ENCODE measurements around the gene FRAS1. TPM values are rescaled to one million over a fixed set of nuclear protein-coding genes. Genes with fewer than 3 reads are reported as not detected.

FRAS1 gene
- total RNA-seq, 2 donors from 2014 or later, result 2.1 to 4.0 TPM

- H3K27me3 ChIP-seq, result no peaks in the 10 kb centered on the region
- peak overlapping the region; percentile 64 for H3K27ac ChIP-seq
- intact Hi-C loops (cut with DNase I), result no loop called here
- peak overlapping the region in 1 of 2 donors; percentile 73 for H3K9ac ChIP-seq (ENCODE audit: low read depth in 2 of 2, low read length in 2 of 2)
- peak; percentile 42 for DNase-seq
- no peak for TF ChIP-seq CTCF (IDR thresholded peaks at IDR 0.05)
- peak overlapping the region; percentile 52 for H3K4me3 ChIP-seq
- no peaks in the 10 kb centered on the region for H3K4me1 ChIP-seq
- H3K36me3 ChIP-seq, result no peaks in the 10 kb centered on the region
- H3K9me3 ChIP-seq, result no peaks in the 10 kb centered on the region
Observed at GRCh38 chr4:78552389-78553042, 495.4 kb downstream of the FRAS1 start.

GRCh38 chr4:78553043-78553396, 495.9 kb downstream of the FRAS1 start:
- H3K27ac ChIP-seq, result no peak overlapping the region
- no peaks in the 10 kb centered on the region for H3K4me1 ChIP-seq
- H3K4me3 ChIP-seq, result no peak overlapping the region
- no peaks in the 10 kb centered on the region for H3K27me3 ChIP-seq
- TF ChIP-seq CTCF (IDR thresholded peaks at IDR 0.05), result no peak
- H3K36me3 ChIP-seq, result no peaks in the 10 kb centered on the region
- DNase-seq, result no peak
- H3K9ac ChIP-seq (ENCODE audit: low read depth in 2 of 2, low read length in 2 of 2), result no peak overlapping the region
- intact Hi-C loops (cut with DNase I), result no loop called here
- no peaks in the 10 kb centered on the region for H3K9me3 ChIP-seq

DNA sequence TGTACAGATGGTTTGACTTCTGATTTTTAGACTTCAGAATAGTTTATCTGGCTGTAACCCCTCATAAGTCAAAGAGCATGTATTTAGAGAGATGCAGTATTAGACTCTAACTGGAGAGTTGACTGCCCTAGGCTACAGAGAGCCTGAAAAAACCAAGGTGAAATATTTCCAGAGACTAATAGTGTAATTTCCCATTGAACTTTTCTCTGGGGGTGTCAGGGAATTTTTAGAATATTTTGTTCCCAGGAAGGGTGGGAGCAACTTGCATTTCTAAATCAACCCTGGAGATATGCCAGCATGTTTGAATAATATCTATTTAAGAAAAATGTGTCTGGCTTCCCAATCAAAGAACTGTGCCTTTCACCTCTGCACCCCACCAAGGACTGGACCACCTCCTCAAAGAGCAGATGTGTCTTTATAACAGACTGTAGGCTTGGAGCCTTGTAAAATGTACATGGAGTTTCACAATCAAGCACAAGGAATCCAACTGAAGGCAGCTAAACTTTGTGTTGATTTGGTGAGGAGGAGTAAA, 496.5 kb downstream of the FRAS1 start:
- Histone ChIP-seq H3K27me3 (no peaks in the 10 kb centered on the region), H3K36me3 (no peaks in the 10 kb centered on the region), H3K9me3 (no peaks in the 10 kb centered on the region), H3K4me1 (no peaks in the 10 kb centered on the region), H3K9ac (ENCODE audit: low read depth in 2 of 2, low read length in 2 of 2) (no peak overlapping the region), H3K27ac (no peak overlapping the region), H3K4me3 (no peak overlapping the region)
- intact Hi-C loops (cut with DNase I), result no loop called here
- no peak for TF ChIP-seq CTCF (IDR thresholded peaks at IDR 0.05)
- DNase-seq, result no peak

DNA sequence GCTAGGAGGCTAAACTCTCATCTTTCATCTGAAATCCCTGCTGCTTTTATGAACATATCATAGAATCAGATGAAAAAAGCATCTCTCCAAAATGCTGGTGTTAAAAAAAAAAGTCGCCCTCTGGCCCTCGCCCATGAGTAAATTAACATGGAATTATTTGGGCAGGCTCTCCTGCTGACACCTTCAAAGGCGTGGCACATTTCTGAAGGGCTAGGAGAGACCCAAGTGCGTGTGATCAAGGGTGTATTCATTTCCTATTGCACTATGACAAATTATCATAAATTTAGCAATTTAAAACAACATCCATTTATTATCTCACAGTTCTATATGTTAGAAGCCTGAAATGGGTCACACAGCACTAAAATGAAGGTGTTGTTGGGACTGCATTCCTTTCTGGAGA, 499.5 kb downstream of the FRAS1 start:
- TF ChIP-seq CTCF (IDR thresholded peaks at IDR 0.05), result no peak
- H3K36me3 ChIP-seq, result no peaks in the 10 kb centered on the region
- H3K4me3 ChIP-seq, result no peak overlapping the region
- intact Hi-C loops (cut with DNase I), result no loop called here
- no peaks in the 10 kb centered on the region for H3K9me3 ChIP-seq
- no peaks in the 10 kb centered on the region for H3K27me3 ChIP-seq
- DNase-seq, result no peak
- H3K4me1 ChIP-seq, result no peaks in the 10 kb centered on the region
- H3K27ac ChIP-seq, result no peak overlapping the region
- no peak overlapping the region for H3K9ac ChIP-seq (ENCODE audit: low read depth in 2 of 2, low read length in 2 of 2)

- no peak overlapping the region for H3K9ac ChIP-seq (ENCODE audit: low read depth in 2 of 2, low read length in 2 of 2)
- intact Hi-C loops (cut with DNase I), result no loop called here
Observed at GRCh38 chr4:78557841-78558240, 500.7 kb downstream of the FRAS1 start.

More at GRCh38 chr4:78557841-78558240, 500.7 kb downstream of the FRAS1 start:
- no peak for TF ChIP-seq CTCF (IDR thresholded peaks at IDR 0.05)
- no peaks in the 10 kb centered on the region for H3K9me3 ChIP-seq
- no peak overlapping the region for H3K27ac ChIP-seq
- no peaks in the 10 kb centered on the region for H3K4me1 ChIP-seq
- H3K27me3 ChIP-seq, result no peaks in the 10 kb centered on the region
- no peak for DNase-seq
- H3K4me3 ChIP-seq, result no peak overlapping the region
- no peaks in the 10 kb centered on the region for H3K36me3 ChIP-seq
